Inflammatory macrophage treated with lipopolysaccharide for 1 hour (primary cell): ENCODE measurements around the gene CLIC5.
A peak's percentile ranks its signal among the peaks of the same experiment; 100 is the strongest.
"Not testable (repeated sequence)": the region's sequence is repeated elsewhere in the genome, so short reads cannot be mapped to it uniquely, and the experiment has no call there.

Experiments
- DNase-seq, 2 donors: peaks; one replicate each; pipeline ENCODE4 v3.0.0-alpha.2; 2020 to 2022

The CLIC5 gene

GRCh38 chr6:45961125-45961524, 54.5 kb downstream of the CLIC5 start:
- DNase-seq = no peak

- DNase-seq = no peak
Observed at GRCh38 chr6:45959534-45960145, 56.0 kb downstream of the CLIC5 start.

GRCh38 chr6:45956663-45957062, 59.0 kb downstream of the CLIC5 start:
- DNase-seq = no peak

GRCh38 chr6:45956176-45956575, 59.5 kb downstream of the CLIC5 start:
- DNase-seq = no peak

GRCh38 chr6:45955597-45955996, 60.1 kb downstream of the CLIC5 start:
- no peak for DNase-seq

- no peak for DNase-seq
Observed at GRCh38 chr6:45952546-45952945, 63.1 kb downstream of the CLIC5 start.

GRCh38 chr6:45952168-45952529, 63.5 kb downstream of the CLIC5 start:
- DNase-seq = no peak

GRCh38 chr6:45951321-45952167, 64.1 kb downstream of the CLIC5 start:
- DNase-seq = no peak

- no peak for DNase-seq
Observed at GRCh38 chr6:45949256-45949655, 66.4 kb downstream of the CLIC5 start.

GRCh38 chr6:45947807-45948206, 67.9 kb downstream of the CLIC5 start:
- no peak for DNase-seq

GRCh38 chr6:45946887-45947286, 68.8 kb downstream of the CLIC5 start:
- no peak for DNase-seq

GRCh38 chr6:45946352-45946751, 69.3 kb downstream of the CLIC5 start:
- DNase-seq = no peak

GRCh38 chr6:45942953-45943352, 72.7 kb downstream of the CLIC5 start:
- no peak for DNase-seq

GRCh38 chr6:45933855-45934254, 81.8 kb downstream of the CLIC5 start:
- DNase-seq = no peak

GRCh38 chr6:45931232-45931631, 84.4 kb downstream of the CLIC5 start:
- no peak for DNase-seq

GRCh38 chr6:45930420-45931040, 85.1 kb downstream of the CLIC5 start:
- DNase-seq = peak; percentile 18 to 79

- DNase-seq = no peak
Observed at GRCh38 chr6:45929421-45930361, 86.0 kb downstream of the CLIC5 start.

- DNase-seq = no peak
Observed at GRCh38 chr6:45928721-45929305, 86.8 kb downstream of the CLIC5 start.

GRCh38 chr6:45927421-45928320, 88.0 kb downstream of the CLIC5 start:
- no peak for DNase-seq

GRCh38 chr6:45926423-45926822, 89.2 kb downstream of the CLIC5 start:
- DNase-seq = not testable (repeated sequence)

- no peak for DNase-seq
Observed at GRCh38 chr6:45924763-45925342, 90.8 kb downstream of the CLIC5 start.
